Right forelimb (tissue), 1 donor: ENCODE results near the gene PACS1.

ENCODE experiments used
- DNase-seq: peaks from one replicate; pipeline ENCODE4 v3.0.0-alpha.2; 2018

Gene PACS1

GRCh38 chr11:66050581-66051231 lies 19.4 kb upstream of the PACS1 start:
- no peak for DNase-seq

- no peak for DNase-seq
Observed at GRCh38 chr11:66051371-66051765, 18.7 kb upstream of the PACS1 start.

GRCh38 chr11:66051766-66052663 lies 18.1 kb upstream of the PACS1 start, which contains the start of gene SF3B2:
SF3B2 (plus strand) TSS chr11:66052364; CDS start chr11:66052385, 21 bp downstream.
- DNase-seq = peak; percentile 97

DNA sequence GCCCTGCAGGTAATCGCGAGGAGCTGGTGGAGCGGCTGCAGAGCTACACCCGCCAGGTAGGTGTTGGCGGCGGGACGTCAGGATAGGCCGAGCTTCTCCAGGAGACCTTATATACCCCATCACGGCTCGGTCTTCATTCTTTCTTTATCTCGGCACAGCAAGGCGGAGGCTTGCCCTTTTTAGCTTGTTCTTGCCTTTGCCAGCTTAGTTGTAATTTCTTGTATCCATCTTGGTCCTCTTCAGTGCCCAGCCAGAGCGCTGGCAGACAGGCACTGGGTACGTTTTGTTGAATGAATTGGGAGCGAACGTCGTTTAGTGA lies 17.4 kb upstream of the PACS1 start:
- no peak for DNase-seq

- DNase-seq = no peak
Observed at GRCh38 chr11:66055021-66055420, 15.1 kb upstream of the PACS1 start.

DNA sequence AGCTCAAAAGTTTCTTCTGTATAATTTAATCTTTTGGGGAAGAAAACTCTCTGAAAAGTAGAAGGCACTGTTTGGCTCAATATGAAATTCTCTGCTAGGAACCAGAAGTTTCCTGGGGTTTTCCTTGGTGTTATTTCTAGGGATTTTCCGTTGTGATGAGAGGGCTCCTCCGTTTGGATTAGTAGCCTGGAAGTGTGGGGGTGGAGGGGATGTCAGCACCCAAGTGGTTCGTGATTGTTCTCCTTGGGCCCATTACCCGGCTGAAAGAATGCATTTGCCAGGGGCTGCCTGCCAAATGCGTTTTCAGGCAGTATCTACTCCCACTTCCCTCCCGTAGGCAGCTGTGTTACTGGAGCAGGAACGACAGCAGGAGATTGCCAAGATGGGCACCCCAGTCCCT lies 13.6 kb upstream of the PACS1 start:
- DNase-seq = no peak

DNA sequence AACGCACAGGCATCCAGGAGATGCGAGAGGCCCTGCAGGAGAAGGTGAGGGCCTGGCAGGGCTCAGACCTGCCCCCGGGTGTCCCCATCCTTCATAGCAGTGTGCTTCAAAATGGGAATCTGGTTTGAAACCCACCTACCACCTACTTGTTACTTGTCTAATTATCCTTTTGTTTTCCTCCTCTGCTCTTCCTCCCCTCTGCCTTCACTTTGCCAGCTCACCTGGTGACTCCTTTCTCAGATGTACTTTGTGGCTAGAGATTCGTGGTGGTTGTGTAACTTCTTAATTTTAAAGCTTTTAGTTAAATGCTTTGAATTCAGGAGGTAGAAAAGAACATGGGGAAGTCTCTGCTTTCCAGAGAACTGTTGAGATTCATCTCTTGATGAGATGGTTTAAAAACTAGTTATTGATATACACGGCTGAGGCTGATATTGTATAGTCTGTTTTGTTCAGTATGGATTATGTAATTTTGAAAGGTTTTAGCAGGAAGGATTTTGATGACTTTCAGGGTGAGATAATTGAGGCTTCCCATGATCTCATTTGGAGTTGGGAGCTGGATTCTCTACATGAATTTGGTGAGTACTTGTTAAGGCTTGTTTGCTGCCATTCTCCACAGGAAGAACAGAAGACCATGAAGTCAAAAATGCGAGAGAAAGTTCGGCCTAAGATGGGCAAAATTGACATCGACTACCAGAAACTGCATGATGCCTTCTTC lies 9.9 kb upstream of the PACS1 start:
- no peak for DNase-seq

GRCh38 chr11:66061268-66061667 lies 8.8 kb upstream of the PACS1 start:
- no peak for DNase-seq

- DNase-seq = no peak
Observed at GRCh38 chr11:66062408-66062807, 7.7 kb upstream of the PACS1 start.

- DNase-seq = no peak
Observed at GRCh38 chr11:66063900-66064299, 6.2 kb upstream of the PACS1 start.

DNA sequence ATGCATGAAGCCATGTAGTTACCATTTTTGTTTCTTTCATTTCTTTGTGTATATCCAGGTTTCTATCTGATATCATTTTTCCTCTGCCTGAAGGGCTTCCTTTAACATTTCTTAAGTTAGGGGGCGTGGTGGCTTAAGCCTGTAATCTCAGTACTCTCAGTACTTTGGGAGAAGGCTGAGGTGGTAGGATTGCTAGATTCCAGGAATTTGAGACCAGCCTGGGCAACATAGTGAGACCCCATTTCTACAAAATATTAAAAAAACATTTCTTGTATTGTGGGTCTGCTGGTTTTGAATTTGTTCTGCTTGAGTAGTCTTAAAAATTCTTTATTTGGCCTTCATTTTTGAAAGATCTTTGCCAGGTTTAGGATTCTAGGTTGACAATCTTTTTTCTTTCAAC lies 5.5 kb upstream of the PACS1 start:
- DNase-seq = no peak

GRCh38 chr11:66066751-66067150 lies 3.3 kb upstream of the PACS1 start:
- DNase-seq = no peak

DNA sequence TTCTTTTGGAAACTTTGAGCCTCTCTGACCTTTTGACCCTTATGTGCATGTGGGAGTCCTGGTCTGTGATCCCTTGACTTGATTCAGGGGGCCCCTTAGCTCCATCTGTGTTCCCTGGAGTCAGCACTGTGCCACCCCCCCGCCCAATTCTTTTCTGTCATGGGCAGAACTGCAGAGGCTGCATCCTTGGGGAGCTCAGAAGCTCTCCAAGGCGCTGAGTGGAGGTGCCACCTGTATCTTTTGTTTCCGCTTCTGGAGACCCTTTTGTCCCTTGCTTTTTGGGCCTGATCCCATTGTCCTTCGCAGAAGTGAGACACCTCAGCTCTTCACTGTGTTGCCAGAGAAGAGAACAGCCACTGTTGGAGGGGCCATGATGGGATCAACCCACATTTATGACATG lies 2.4 kb upstream of the PACS1 start:
- no peak for DNase-seq

- peak; percentile 81 for DNase-seq
Observed at GRCh38 chr11:66068154-66068821, 1.8 kb upstream of the PACS1 start.

DNA sequence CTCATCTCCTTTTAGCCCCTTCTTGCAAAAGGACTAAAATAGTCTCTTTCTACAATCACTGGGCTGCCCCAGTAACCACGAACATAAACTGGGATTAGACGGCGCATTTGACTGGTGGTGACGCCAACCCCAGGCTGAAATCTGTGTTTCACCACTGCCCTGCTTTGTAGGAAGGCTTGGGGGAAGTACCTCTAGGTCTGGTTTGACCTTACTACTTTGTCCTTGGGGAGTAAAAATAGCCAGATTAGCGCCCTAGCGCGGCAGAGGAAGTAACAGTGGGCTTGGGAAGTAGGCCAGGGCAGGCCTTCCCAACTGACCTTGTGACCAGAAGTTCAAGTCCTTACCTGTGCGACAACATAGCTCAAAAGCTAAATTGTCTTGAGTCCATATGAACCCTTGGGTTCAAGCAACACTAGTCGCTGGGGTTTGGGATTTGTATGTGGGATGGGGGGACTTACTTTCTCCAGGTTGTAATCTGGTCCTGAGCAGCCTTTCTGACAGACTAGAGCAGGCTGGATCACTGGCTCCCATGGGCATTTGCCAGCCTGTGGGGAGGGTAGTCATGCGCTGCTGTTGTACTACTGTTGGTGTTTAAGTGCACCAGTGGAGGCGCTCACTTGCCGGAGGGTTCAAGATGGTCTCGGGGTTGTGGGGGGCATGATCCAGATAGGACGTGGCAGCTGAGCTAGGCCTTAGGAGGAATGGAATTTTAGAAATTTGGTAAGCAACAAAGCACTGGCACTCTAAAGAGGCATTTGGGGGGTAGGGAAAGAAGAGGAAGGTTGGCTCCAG lies 953 bp upstream of the PACS1 start:
- no peak for DNase-seq

GRCh38 chr11:66070604-66071380 lies 720 bp downstream of the PACS1 start:
- DNase-seq = no peak

DNA sequence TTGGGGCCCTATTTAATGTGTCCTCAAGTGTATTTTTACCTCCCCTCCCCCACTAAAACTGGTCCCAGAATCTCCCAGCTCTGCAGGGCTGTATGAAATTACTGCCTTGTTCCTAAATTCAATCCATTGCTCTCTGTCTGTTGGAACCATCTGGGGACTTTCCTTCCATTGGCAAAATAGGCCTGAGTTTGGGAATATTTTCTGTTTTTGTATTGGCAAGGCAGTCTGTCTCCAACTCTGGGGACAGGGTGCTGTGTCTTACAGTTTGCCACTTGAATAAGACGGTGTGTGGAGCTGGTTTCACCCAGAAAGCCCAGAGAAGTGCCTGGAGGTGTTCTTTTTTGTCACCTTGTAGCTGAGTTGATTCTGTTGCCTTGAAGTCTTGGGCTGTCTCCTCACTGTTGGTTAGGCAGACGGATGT lies 1.3 kb downstream of the PACS1 start:
- DNase-seq = no peak

GRCh38 chr11:66072081-66072480 lies 2.0 kb downstream of the PACS1 start:
- no peak for DNase-seq

- DNase-seq = no peak
Observed at GRCh38 chr11:66072518-66072917, 2.4 kb downstream of the PACS1 start.

GRCh38 chr11:66073669-66074068 lies 3.6 kb downstream of the PACS1 start:
- DNase-seq = no peak

- no peak for DNase-seq
Observed at GRCh38 chr11:66075273-66075672, 5.2 kb downstream of the PACS1 start.

GRCh38 chr11:66076561-66076960 lies 6.5 kb downstream of the PACS1 start:
- DNase-seq = no peak
